Loucy (cell line): ENCODE measurements around the gene NADSYN1.

Experiments used
- CTCF ChIP-seq: fragments of 200-600 bp; sonication (generic); conservative IDR thresholded peaks from 2 replicates; pipeline ENCODE4 v1.5.1; 2014; ENCODE audit warnings: mild to moderate bottlenecking, antibody characterized with exemption, low read length
- EZH2phosphoT487 ChIP-seq: fragments of 200-600 bp; IDR thresholded peaks from 2 replicates; pipeline ENCODE4 v1.6.1; 2018; ENCODE audit warnings: antibody characterized with exemption, mild to moderate bottlenecking, moderate library complexity, borderline replicate concordance

GRCh38 chr11:71498091-71498490 lies 45.1 kb downstream of the NADSYN1 start:
- TF ChIP-seq CTCF, result no peak
- no peak for TF ChIP-seq EZH2phosphoT487
